GM12801 (cell line): Measurements from ENCODE around the gene PBRM1.

Experiments used
- TF ChIP-seq, protein P1 (sequence below): IDR thresholded peaks from one replicate; pipeline ENCODE4 v1.5.1; 2011; ENCODE audit warnings: control low read depth; ENCODE audit not compliant: insufficient read length; ENCODE audit errors: extremely low read depth

PBRM1 gene

DNA sequence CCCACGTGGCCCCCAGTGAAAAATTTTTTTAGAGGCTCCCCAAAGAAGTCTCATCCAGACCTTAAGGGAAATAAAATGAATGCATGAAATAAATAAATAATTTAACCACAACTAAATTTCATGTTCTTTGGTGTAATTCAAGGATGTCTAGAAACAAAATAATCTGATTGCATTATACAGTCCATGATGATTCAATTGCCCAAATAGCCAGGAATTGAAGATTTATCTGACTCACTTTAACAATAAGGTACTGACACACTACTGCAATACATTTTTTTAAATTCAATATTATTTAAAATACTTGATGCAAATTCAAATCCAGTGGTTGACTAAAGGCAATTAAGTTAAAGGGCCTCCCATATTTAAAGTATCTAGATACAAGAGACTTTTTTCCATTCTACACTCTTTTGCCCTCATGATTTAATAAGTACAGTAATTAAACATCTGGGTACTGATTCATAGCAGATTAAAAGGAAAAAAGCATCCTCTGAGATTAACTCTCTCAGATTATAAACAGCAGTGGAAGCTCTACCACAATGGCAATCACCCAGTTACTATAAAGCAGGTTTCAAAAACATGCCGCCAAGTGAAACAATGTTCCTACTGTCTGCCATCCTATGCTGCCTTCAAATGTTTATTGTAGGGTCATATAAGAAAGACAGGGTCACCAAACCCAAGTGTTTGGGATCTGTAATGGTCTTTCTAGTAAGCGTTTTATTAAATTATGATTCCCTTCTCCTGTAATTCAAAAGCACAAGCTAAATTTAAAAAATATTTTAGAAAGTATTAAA, 139.4 kb downstream of the PBRM1 start:
- TF ChIP-seq, protein P1, sequence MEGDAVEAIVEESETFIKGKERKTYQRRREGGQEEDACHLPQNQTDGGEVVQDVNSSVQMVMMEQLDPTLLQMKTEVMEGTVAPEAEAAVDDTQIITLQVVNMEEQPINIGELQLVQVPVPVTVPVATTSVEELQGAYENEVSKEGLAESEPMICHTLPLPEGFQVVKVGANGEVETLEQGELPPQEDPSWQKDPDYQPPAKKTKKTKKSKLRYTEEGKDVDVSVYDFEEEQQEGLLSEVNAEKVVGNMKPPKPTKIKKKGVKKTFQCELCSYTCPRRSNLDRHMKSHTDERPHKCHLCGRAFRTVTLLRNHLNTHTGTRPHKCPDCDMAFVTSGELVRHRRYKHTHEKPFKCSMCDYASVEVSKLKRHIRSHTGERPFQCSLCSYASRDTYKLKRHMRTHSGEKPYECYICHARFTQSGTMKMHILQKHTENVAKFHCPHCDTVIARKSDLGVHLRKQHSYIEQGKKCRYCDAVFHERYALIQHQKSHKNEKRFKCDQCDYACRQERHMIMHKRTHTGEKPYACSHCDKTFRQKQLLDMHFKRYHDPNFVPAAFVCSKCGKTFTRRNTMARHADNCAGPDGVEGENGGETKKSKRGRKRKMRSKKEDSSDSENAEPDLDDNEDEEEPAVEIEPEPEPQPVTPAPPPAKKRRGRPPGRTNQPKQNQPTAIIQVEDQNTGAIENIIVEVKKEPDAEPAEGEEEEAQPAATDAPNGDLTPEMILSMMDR, result no peak

DNA sequence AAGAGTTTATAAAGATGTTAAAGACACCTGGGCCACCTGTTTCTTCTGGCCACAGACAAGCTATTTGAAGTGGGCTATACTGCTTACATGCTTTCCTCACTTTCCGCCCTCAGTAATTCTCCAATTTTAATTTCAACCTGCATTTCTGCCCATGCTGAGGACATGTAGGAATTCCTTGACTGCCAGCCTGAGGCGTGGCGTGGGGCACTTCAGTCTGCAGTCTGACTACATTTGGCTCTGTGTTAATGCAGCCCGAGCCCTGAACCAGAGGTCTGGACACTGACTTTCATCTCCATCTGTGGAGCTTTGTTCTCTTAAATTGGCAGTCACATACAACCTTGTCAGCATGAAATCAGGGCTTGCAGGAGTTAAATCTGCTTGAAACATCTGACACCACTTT, 140.8 kb downstream of the PBRM1 start:
- TF ChIP-seq, protein P1, result no peak

DNA sequence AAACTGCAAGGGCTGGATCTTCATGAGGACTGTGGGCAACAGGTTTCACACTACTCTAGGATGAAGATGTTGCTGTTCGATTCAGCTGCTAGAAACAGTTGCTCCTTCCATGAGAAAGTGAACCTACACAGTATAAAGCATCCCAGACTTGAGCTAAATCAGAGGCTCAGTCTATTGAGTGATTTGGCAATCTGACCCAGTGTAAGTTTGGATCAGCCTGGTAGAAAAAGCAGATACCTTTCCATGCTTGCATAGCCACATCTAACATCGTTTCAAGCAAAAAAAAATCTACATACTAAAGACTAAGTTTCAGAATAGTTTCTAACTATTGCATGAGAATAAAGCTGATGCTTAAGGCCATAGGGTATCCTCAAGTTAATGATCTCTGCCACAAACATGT, 144.7 kb downstream of the PBRM1 start:
- TF ChIP-seq, protein P1, result no peak

DNA sequence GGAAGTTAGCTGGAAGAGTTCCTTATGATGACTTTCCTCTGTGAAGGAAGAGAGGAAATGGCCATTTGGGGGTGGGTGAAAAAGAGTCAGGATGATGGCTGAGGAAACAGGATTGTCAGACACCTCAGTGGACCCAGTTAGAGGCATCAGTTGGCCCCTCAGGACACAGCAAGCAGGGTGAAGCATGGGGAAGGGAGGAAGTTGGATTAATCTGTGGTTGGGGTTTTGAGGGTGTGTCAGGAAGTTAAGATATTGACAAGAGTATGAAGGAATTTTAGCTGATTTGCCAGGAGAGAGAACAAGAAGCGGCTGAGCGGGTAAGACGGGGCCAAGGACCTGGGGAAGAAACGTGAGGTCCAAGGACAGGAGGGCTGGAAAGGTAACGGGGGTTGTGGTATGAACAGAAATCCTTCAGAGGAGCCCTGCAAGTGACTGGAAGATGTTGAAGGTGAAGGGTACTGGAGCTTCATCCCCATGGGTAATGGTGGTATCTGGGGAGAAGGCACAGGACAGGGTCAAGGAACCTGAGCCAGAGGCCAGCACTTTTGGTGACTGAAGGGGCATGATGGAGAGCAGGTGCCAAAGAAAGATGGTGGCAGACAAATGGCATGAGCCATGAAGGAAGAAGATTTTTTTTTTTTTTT, 146.6 kb downstream of the PBRM1 start:
- TF ChIP-seq, protein P1, result no peak

DNA sequence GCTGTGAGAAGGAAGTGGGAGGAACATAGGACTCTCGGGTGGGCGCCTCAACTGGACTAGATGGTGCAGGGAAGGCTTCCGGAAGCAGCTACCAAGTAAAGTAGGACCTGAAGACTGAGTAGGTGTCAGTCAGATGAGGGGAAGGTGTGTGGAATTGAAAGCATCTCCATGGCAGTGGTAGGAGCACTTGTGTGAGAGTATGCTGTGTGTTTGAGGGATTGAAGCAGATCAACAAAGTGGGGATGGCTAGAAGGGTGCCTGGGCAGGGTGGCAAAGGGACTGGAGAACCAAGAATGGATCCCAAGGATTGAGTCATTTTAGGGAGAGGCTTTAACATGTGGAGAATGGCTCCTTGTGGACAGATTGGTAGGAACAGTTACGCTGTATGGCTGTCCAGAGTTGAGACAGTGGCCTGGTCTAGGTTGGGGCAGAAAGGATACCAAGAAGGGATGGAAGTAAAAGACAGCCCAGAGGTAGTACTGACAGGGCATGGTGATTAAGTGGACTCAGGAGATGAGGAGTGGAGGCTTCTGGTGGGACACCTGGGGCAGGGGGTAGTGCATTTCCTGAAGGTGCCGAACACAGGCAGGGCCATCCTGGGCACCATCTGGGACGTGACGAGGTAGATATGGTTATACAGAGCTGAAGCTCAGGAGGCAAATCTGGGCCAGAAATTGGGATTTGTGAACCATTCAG, 147.8 kb downstream of the PBRM1 start:
- TF ChIP-seq, protein P1, result no peak

DNA sequence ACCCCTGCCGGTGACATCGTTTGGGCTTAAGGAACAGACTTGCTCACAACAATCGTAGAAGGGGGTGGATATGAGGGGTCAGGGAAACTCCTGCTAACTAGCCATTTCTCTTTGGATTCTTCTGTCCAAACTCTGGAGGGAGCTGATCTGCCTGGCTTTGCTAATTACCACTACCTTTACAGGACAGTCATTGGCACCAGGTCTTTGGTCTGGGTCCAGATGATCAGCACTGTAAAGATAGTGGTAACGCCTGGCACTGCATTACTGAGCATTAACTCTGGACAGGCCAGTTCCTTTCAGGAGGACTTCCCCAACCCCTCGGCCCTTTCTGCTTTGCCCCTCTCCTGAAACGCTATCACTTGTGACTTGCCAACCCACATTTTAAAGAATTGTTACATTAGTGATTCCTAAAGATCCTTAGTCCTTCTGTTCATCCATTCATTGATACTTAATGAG, 148.5 kb downstream of the PBRM1 start:
- TF ChIP-seq, protein P1, result no peak
